MCF 10A (cell line): Measurements from ENCODE around the gene CLEC2B. TPM values are rescaled to one million over a fixed set of nuclear protein-coding genes. Genes with fewer than 3 reads are reported as not detected.

Experiments
- BruUV-seq: library from RNA; stranded (reverse); fragments of 400-500 nt; replicated peaks from 2 replicates; lab custom pipeline; 2021; lab: Mats Ljungman, UMichigan
- CTCF ChIA-PET: fragments of 300-600 bp; sonication (Branson Sonifier 250); formaldehyde crosslinking; extraction: SDS; loops from one replicate; lab custom pipeline; 2021; ENCODE audit warnings: antibody characterized with exemption, inconsistent platforms; lab: Yijun Ruan, JAX
- POLR2A ChIA-PET: fragments of 300-600, 350-650 bp; sonication (Branson Sonifier 250); formaldehyde crosslinking; extraction: SDS; loops from one replicate; lab custom pipeline; 2020; ENCODE audit warnings: antibody characterized with exemption, inconsistent platforms; lab: Yijun Ruan, JAX
- DNase-seq: peaks from one replicate; pipeline ENCODE4 v3.0.0-alpha.2; 2018; ENCODE audit not compliant: unreplicated experiment
- H3K27ac Mint-ChIP-seq: one replicate; pipeline ENCODE4 v1.8.0; 2022; ENCODE audit warnings: mild to moderate bottlenecking, low read depth, mixed read lengths; ENCODE audit not compliant: unreplicated experiment
- H3K27me3 Mint-ChIP-seq: one replicate; pipeline ENCODE4 v1.8.0; 2022; ENCODE audit warnings: mixed read lengths; ENCODE audit not compliant: insufficient read depth, unreplicated experiment
- H3K36me3 Mint-ChIP-seq: one replicate; pipeline ENCODE4 v1.8.0; 2022; ENCODE audit warnings: mild to moderate bottlenecking, moderate library complexity, mixed read lengths; ENCODE audit not compliant: insufficient read depth, unreplicated experiment
- H3K4me1 Mint-ChIP-seq: one replicate; pipeline ENCODE4 v1.8.0; 2022; ENCODE audit warnings: mixed read lengths; ENCODE audit not compliant: insufficient read depth, unreplicated experiment
- H3K4me3 Mint-ChIP-seq: one replicate; pipeline ENCODE4 v1.8.0; 2022; ENCODE audit warnings: mild to moderate bottlenecking, moderate library complexity, mixed read lengths; ENCODE audit not compliant: unreplicated experiment
- H3K9me3 Mint-ChIP-seq: one replicate; pipeline ENCODE4 v1.8.0; 2022; ENCODE audit warnings: mixed read lengths; ENCODE audit not compliant: unreplicated experiment
- intact Hi-C: fragments of 100-400 bp; cut with micrococcal nuclease; formaldehyde crosslinking; loops from 2 replicates; pipeline ENCODE4 v1.14.1; 2022
- total RNA-seq: library from RNA; stranded (reverse); gene quantifications from 2 replicates; pipeline ENCODE4 v1.2.3, GENCODE V29; 2022
- TF ChIP-seq, protein P1 (sequence below): fragments of 200-600 bp; IDR thresholded peaks from one replicate; pipeline ENCODE4 v1.8.0; 2022; ENCODE audit warnings: antibody characterized with exemption, mild to moderate bottlenecking; ENCODE audit not compliant: unreplicated experiment

The CLEC2B gene
- total RNA-seq, 1 experiment from 2014 or later: 2.2 TPM

DNA sequence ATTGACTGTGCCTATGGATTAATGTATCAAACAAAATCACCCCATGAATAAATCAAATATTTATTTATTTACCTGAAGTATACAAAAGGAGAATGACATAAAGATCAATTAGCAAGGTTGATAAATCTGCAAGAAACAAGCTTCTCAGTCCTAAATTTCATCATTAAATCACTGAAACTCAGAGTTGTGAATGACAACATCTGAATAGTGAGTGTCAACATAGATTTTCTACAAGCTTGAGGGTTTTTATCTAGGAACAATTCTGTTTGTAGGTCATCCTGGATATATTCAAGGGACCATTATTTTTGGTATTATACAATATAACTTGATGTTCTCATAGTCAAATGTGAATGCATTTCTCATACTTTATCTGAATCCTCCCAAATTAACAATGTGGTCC lies 59.3 kb downstream of the CLEC2B start:
- CTCF ChIA-PET: interaction anchor here (1.3 kb wide), 1 partner anchor 60 kb away, joined by 5 read pairs; no protein-coding TSS in a partner anchor
- Mint-ChIP-seq H3K4me3 (no peak overlapping the region), H3K27me3 (no peaks in the 10 kb centered on the region), H3K27ac (no peak overlapping the region), H3K9me3 (no peaks in the 10 kb centered on the region), H3K36me3 (no peaks in the 10 kb centered on the region), H3K4me1 (no peaks in the 10 kb centered on the region)
- TF ChIP-seq, protein P1, sequence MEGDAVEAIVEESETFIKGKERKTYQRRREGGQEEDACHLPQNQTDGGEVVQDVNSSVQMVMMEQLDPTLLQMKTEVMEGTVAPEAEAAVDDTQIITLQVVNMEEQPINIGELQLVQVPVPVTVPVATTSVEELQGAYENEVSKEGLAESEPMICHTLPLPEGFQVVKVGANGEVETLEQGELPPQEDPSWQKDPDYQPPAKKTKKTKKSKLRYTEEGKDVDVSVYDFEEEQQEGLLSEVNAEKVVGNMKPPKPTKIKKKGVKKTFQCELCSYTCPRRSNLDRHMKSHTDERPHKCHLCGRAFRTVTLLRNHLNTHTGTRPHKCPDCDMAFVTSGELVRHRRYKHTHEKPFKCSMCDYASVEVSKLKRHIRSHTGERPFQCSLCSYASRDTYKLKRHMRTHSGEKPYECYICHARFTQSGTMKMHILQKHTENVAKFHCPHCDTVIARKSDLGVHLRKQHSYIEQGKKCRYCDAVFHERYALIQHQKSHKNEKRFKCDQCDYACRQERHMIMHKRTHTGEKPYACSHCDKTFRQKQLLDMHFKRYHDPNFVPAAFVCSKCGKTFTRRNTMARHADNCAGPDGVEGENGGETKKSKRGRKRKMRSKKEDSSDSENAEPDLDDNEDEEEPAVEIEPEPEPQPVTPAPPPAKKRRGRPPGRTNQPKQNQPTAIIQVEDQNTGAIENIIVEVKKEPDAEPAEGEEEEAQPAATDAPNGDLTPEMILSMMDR: no peak
- intact Hi-C loops: loop anchor here (5.0 to 10.0 kb wide), 2 partner anchors 63 to 205 kb away; partner anchors contain the start of gene CLEC12B
- no TSS peak for BruUV-seq
- POLR2A ChIA-PET: interaction anchor here (0.5 to 1.5 kb wide), 2 partner anchors 10 to 82 kb away, joined by 3 read pairs; no protein-coding TSS in a partner anchor
- DNase-seq: no peak

DNA sequence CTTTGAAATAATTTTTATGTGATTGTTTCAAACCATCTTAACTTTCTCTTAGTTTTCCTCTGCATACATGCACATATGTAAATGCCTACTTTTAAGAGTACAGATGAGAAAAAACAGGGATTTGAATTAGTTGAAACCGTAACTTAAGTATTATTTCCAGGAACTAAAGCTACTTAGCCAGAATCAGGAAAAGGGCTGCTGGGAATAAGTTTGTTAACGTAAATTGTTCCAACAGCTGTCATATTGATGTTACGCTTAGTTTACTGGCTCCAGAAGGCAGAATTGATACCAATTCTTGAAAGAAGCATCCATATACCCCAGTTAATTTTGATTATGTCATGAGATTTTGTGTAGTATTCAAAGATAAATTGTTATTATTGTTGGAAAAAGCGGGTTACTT lies 59.8 kb downstream of the CLEC2B start:
- TF ChIP-seq, protein P1: no peak
- Mint-ChIP-seq H3K27me3 (no peaks in the 10 kb centered on the region), H3K9me3 (no peaks in the 10 kb centered on the region), H3K27ac (no peak overlapping the region), H3K4me3 (no peak overlapping the region), H3K4me1 (no peaks in the 10 kb centered on the region), H3K36me3 (no peaks in the 10 kb centered on the region)
- intact Hi-C loops: no loop called here
- no peak for DNase-seq
- ChIA-PET POLR2A (interaction anchor here (0.5 to 1.5 kb wide), 2 partner anchors 10 to 83 kb away, joined by 3 read pairs; no protein-coding TSS in a partner anchor), CTCF (interaction anchor here (0.6 to 1.3 kb wide), 3 partner anchors 59 to 66 kb away, joined by 3 to 5 read pairs (median 3); no protein-coding TSS in a partner anchor)
- no TSS peak for BruUV-seq

DNA sequence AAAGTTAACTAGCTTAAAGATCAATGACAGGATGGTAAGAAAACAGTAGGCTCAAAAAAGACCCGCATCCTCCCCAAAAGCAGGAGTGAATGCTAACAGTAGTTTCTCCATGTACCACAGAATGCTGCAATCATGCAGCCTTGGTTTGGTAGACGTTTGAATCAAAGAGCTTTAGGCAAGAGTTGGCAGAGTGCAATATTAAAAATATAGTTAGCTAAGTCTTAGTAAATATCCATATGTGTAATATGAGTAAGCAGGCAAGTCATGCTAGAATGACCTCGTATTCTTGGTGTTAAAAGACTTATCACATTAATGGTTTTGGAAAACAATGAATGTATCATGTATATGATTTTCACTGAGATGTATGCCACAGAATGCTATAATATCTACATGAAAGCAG lies 60.6 kb downstream of the CLEC2B start:
- Mint-ChIP-seq H3K4me3 (no peak overlapping the region), H3K36me3 (no peaks in the 10 kb centered on the region), H3K27me3 (no peaks in the 10 kb centered on the region), H3K27ac (no peak overlapping the region), H3K4me1 (no peaks in the 10 kb centered on the region), H3K9me3 (no peaks in the 10 kb centered on the region)
- CTCF ChIA-PET: interaction anchor here (0.6 to 1.0 kb wide), 3 partner anchors 59 to 65 kb away, joined by 3 read pairs; no protein-coding TSS in a partner anchor
- no TSS peak for BruUV-seq
- no peak for DNase-seq
- intact Hi-C loops: no loop called here
- TF ChIP-seq, protein P1: no peak
- POLR2A ChIA-PET: interaction anchor here (0.7 to 1.5 kb wide), 2 partner anchors 11 to 153 kb away, joined by 3 read pairs; no protein-coding TSS in a partner anchor

DNA sequence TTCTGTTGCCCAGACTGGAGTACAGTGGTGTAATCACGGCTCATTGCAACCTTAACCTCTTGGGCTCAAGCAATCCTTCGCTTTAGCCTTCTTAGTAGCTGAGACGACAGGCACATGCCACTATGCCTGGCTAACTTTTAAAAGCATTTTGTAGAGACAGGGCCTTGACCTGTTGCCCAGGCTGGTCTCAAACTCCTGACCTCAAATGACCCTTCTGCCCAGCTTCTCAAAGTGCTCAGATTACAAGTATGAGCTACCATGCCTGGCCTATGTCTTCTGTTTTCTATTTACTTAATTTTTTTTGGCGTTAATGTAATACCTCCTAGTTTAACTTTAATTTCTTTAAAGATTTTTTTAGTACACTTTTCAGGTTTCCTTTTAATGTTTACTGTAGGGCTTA lies 62.4 kb downstream of the CLEC2B start:
- Mint-ChIP-seq H3K9me3 (no peaks in the 10 kb centered on the region), H3K27me3 (no peaks in the 10 kb centered on the region), H3K4me3 (no peak overlapping the region), H3K27ac (no peak overlapping the region), H3K4me1 (no peaks in the 10 kb centered on the region), H3K36me3 (no peaks in the 10 kb centered on the region)
- BruUV-seq: no TSS peak
- intact Hi-C loops: no loop called here
- TF ChIP-seq, protein P1: no peak
- no peak for DNase-seq
- CTCF ChIA-PET: interaction anchor here (0.7 to 2.3 kb wide), 3 partner anchors 56 to 100 kb away, joined by 3 to 6 read pairs (median 4); no protein-coding TSS in a partner anchor
- POLR2A ChIA-PET: no interaction called here
